H1 (cell line): ENCODE measurements around the gene ASXL3. TPM values are rescaled to one million over a fixed set of nuclear protein-coding genes. Genes with fewer than 3 reads are reported as not detected.

Experiments used
- CTCF ChIA-PET: fragments of 300-600 bp; sonication (Branson Sonifier 250); formaldehyde crosslinking; loops from one replicate; lab custom pipeline; 2021; ENCODE audit not compliant: partially characterized antibody; lab: Charles Lee
- POLR2A ChIA-PET: fragments of 300-600 bp; sonication (Branson Sonifier 250); formaldehyde crosslinking; loops from one replicate; lab custom pipeline; 2021; ENCODE audit warnings: inconsistent platforms; ENCODE audit not compliant: partially characterized antibody; lab: Charles Lee
- DNase-seq, 2 experiments: peaks; one replicate each; pipeline versions ENCODE4 v3.0.0 to v3.0.0-alpha.2; 2010 to 2022; ENCODE audit warnings: low spot score in 2 of 2, low read depth in 1 of 2, mixed read lengths in 1 of 2
- FAIRE-seq: peaks from 2 replicates; lab custom pipeline; 2011; peaks lifted over from hg19 to GRCh38; lab: Jason Lieb, UNC
- H2AFZ ChIP-seq: 2 replicates; pipeline ENCODE4 v1.8.1; 2012; ENCODE audit warnings: low read length, inconsistent platforms
- H2AK5ac ChIP-seq: 2 replicates; pipeline ENCODE4 v1.6.1; 2013; ENCODE audit warnings: low read depth, low read length
- H2BK120ac ChIP-seq: replicated peaks from 2 replicates; pipeline ENCODE3; 2013; ENCODE audit warnings: low read depth, low read length, inconsistent platforms
- H2BK12ac ChIP-seq: 2 replicates; pipeline ENCODE4 v1.6.1; 2013; ENCODE audit warnings: low read depth, low read length
- H2BK15ac ChIP-seq: 2 replicates; pipeline ENCODE4 v1.6.1; 2013; ENCODE audit warnings: low read length
- H2BK20ac ChIP-seq: 2 replicates; pipeline ENCODE4 v1.6.1; 2013; ENCODE audit warnings: low read length
- H2BK5ac ChIP-seq: 2 replicates; pipeline ENCODE4 v1.6.1; 2013; ENCODE audit warnings: low read depth, low read length
- H3K14ac ChIP-seq: 2 replicates; pipeline ENCODE4 v1.6.1; 2013; ENCODE audit warnings: inconsistent platforms; ENCODE audit not compliant: insufficient read length
- H3K18ac ChIP-seq: 2 replicates; pipeline ENCODE4 v1.6.1; 2013; ENCODE audit warnings: low read length; ENCODE audit errors: extremely low read depth
- H3K23ac ChIP-seq: 2 replicates; pipeline ENCODE4 v1.6.1; 2013; ENCODE audit warnings: inconsistent platforms; ENCODE audit not compliant: insufficient read length
- H3K23me2 ChIP-seq: 2 replicates; pipeline ENCODE4 v1.6.1; 2013; ENCODE audit warnings: low read depth, low read length
- H3K27ac ChIP-seq: 2 replicates; pipeline ENCODE4 v1.6.1; 2011; ENCODE audit warnings: low read depth, low read length, inconsistent platforms
- H3K27me3 ChIP-seq, 4 experiments: replicated peaks in 1 of 4; 1 replicate in 1 of 4; 2 replicates in 3 of 4; pipeline versions ENCODE4 v1.6.1 to v1.8.1; 2011 to 2013; ENCODE audit warnings: low read length in 3 of 4, mild to moderate bottlenecking in 3 of 4, inconsistent platforms in 2 of 4, mixed read lengths in 2 of 4, moderate library complexity in 1 of 4; ENCODE audit not compliant: control insufficient read depth in 3 of 4, insufficient read depth in 3 of 4; ENCODE audit errors: extremely low read depth in 1 of 4
- H3K36me3 ChIP-seq, 4 experiments: 2 replicates each; pipeline versions ENCODE4 v1.6.1 to v1.8.1; 2011 to 2013; ENCODE audit warnings: mild to moderate bottlenecking in 4 of 4, low read length in 3 of 4, moderate library complexity in 2 of 4, control low read depth in 1 of 4, inconsistent platforms in 1 of 4; ENCODE audit not compliant: insufficient read depth in 4 of 4, control insufficient read depth in 2 of 4
- H3K4ac ChIP-seq: replicated peaks from 2 replicates; pipeline ENCODE3; 2013; ENCODE audit warnings: low read length, low read depth, mixed read lengths, inconsistent platforms; ENCODE audit not compliant: insufficient read length
- H3K4me1 ChIP-seq, 4 experiments: replicated peaks in 1 of 4; 1 replicate in 1 of 4; 2 replicates in 3 of 4; pipeline versions ENCODE4 v1.6.1 to v1.8.1; 2011 to 2013; ENCODE audit warnings: low read length in 3 of 4, inconsistent platforms in 2 of 4, mixed read lengths in 1 of 4; ENCODE audit not compliant: insufficient read depth in 4 of 4, control insufficient read depth in 3 of 4
- H3K4me2 ChIP-seq, 2 experiments: 2 replicates each; pipeline versions ENCODE4 v1.6.1 to v1.8.1; 2011 to 2013; ENCODE audit warnings: low read depth in 2 of 2, low read length in 2 of 2, control low read depth in 1 of 2, inconsistent platforms in 1 of 2, mild to moderate bottlenecking in 1 of 2; ENCODE audit not compliant: insufficient read depth in 1 of 2
- H3K4me3 ChIP-seq, 4 experiments: fragments of 200-600, 300-600 bp in 1 of 4; sonication (generic), shearing (Covaris generic), sonication (Bioruptor Twin) in 1 of 4; 2 replicates each; pipeline versions ENCODE4 v1.5.1 to v1.8.1; 2011 to 2016; ENCODE audit warnings: low read length in 4 of 4, low read depth in 3 of 4, control low read depth in 2 of 4, inconsistent platforms in 2 of 4, mild to moderate bottlenecking in 2 of 4, mixed read lengths in 1 of 4, moderate library complexity in 1 of 4; ENCODE audit not compliant: insufficient read depth in 2 of 4; ENCODE audit errors: extremely low read depth in 1 of 4
- H3K56ac ChIP-seq: replicated peaks from 2 replicates; pipeline ENCODE3; 2013; ENCODE audit warnings: low read depth, mild to moderate bottlenecking, mixed read lengths, low read length, inconsistent platforms; ENCODE audit not compliant: insufficient read length
- H3K79me1 ChIP-seq: 2 replicates; pipeline ENCODE4 v1.6.1; 2013; ENCODE audit warnings: low read depth, low read length, control low read depth
- H3K79me2 ChIP-seq, 2 experiments: 2 replicates each; pipeline versions ENCODE4 v1.6.1 to v1.8.1; 2012 to 2013; ENCODE audit warnings: low read length in 2 of 2, mild to moderate bottlenecking in 2 of 2, inconsistent platforms in 1 of 2; ENCODE audit not compliant: insufficient read depth in 2 of 2, control insufficient read depth in 1 of 2
- H3K9ac ChIP-seq, 4 experiments: replicated peaks in 1 of 4; 1 replicate in 1 of 4; 2 replicates in 3 of 4; pipeline versions ENCODE4 v1.6.1 to v1.8.1; 2011 to 2013; ENCODE audit warnings: low read depth in 3 of 4, low read length in 3 of 4, control low read depth in 2 of 4, mild to moderate bottlenecking in 2 of 4, moderate library complexity in 2 of 4, inconsistent platforms in 1 of 4; ENCODE audit errors: extremely low read depth in 1 of 4
- H3K9me3 ChIP-seq, 2 experiments: 2 replicates each; pipeline versions ENCODE4 v1.6.1 to v1.8.1; 2012 to 2013; ENCODE audit warnings: mild to moderate bottlenecking in 2 of 2, moderate library complexity in 2 of 2, control low read depth in 1 of 2, inconsistent platforms in 1 of 2, low read depth in 1 of 2, low read length in 1 of 2, mixed read lengths in 1 of 2; ENCODE audit not compliant: insufficient read depth in 2 of 2
- H4K20me1 ChIP-seq, 2 experiments: replicated peaks in 1 of 2; 2 replicates each; pipeline versions ENCODE3 to v1.8.1; 2011 to 2013; ENCODE audit warnings: inconsistent platforms in 2 of 2, low read length in 2 of 2, mild to moderate bottlenecking in 1 of 2; ENCODE audit not compliant: insufficient read depth in 2 of 2, control insufficient read depth in 1 of 2
- H4K5ac ChIP-seq: 2 replicates; pipeline ENCODE4 v1.6.1; 2013; ENCODE audit warnings: low read length, low read depth, mixed read lengths, inconsistent platforms; ENCODE audit not compliant: insufficient read length
- H4K8ac ChIP-seq: 2 replicates; pipeline ENCODE4 v1.8.0; 2013; ENCODE audit warnings: mild to moderate bottlenecking, moderate library complexity, low read length, inconsistent platforms; ENCODE audit not compliant: insufficient read depth; ENCODE audit errors: extremely low read depth
- H4K91ac ChIP-seq: replicated peaks from 2 replicates; pipeline ENCODE3; 2013; ENCODE audit warnings: low read length, mixed read lengths, inconsistent platforms; ENCODE audit not compliant: insufficient read length
- CBX8 ChIP-seq: fragments of 300-800, 300-1000 bp; sonication (generic); IDR thresholded peaks from 2 replicates; pipeline ENCODE4 v1.7.1; 2016; ENCODE audit warnings: low read depth, low read length, borderline replicate concordance
- GTF2F1 ChIP-seq: IDR thresholded peaks from 2 replicates; pipeline ENCODE4 v1.6.1; 2012; ENCODE audit warnings: low read depth, low read length, improper control_type of control experiment, borderline replicate concordance
- KDM4A ChIP-seq: IDR thresholded peaks from one replicate; pipeline ENCODE4 v1.7.1; 2012; ENCODE audit warnings: low read depth, mild to moderate bottlenecking, moderate library complexity, low read length, inconsistent platforms; ENCODE audit not compliant: severe bottlenecking
- RBBP5 ChIP-seq: IDR thresholded peaks from 2 replicates; pipeline ENCODE4 v1.7.1; 2012; ENCODE audit warnings: low read depth, mild to moderate bottlenecking, inconsistent platforms, low read length, moderate library complexity, borderline replicate concordance
- SIRT6 ChIP-seq: IDR thresholded peaks from one replicate; pipeline ENCODE4 v1.7.1; 2012; ENCODE audit warnings: low read length, inconsistent platforms
- SP1 ChIP-seq: IDR thresholded peaks from 2 replicates; pipeline ENCODE4 v1.6.1; 2011; ENCODE audit warnings: low read depth, low read length
- TEAD4 ChIP-seq: IDR thresholded peaks from 2 replicates; pipeline ENCODE4 v1.6.1; 2012; ENCODE audit warnings: low read depth, low read length, inconsistent platforms, mixed read lengths
- WGBS, 2 experiments: shearing (Covaris generic) in 1 of 2; methylation state at CpG; one replicate each; pipeline versions ENCODE4 v1.1.6 to v1.1.7; 2013 to 2015; ENCODE audit warnings: low lambda C conversion rate in 2 of 2, mixed read lengths in 2 of 2, inconsistent platforms in 1 of 2, low coverage in 1 of 2, missing lambda C conversion rate in 1 of 2; ENCODE audit not compliant: insufficient replicate concordance in 2 of 2, insufficient coverage in 1 of 2, insufficient read length in 1 of 2; ENCODE audit errors: extremely low coverage in 1 of 2, missing lambda C conversion rate in 1 of 2; 5-methylcytosine and 5-hydroxymethylcytosine counted together
- polyA plus RNA-seq, 7 experiments: library from polyadenylated mRNA; depleted of rRNA in 3 of 7; stranded (reverse) in 5 of 7; unstranded in 2 of 7; fragments of >200 nt in 5 of 7; fragments of 200-250 nt in 2 of 7; gene quantifications; 1 replicate in 5 of 7; 2 replicates in 1 of 7; 4 replicates in 1 of 7; pipeline versions ENCODE4 v1.2.1 to v1.2.3, GENCODE V29; 2011 to 2013; ENCODE audit warnings: missing spikeins in 2 of 7, mixed read lengths in 2 of 7
- total RNA-seq: library from RNA; stranded (reverse); fragmentation: NEBNext Ultra II Directional; extraction: Animal tissue kit (Norgen Biotek cat#: 25700); gene quantifications from 2 replicates; pipeline ENCODE4 v1.2.1, GENCODE V29; 2021

Gene ASXL3
- total and polyA plus RNA-seq, 2 of the 8 experiments (the other 6 are each of a cell fraction or from before 2014, with no cell fraction given): 0.08 to 1.3 TPM

DNA sequence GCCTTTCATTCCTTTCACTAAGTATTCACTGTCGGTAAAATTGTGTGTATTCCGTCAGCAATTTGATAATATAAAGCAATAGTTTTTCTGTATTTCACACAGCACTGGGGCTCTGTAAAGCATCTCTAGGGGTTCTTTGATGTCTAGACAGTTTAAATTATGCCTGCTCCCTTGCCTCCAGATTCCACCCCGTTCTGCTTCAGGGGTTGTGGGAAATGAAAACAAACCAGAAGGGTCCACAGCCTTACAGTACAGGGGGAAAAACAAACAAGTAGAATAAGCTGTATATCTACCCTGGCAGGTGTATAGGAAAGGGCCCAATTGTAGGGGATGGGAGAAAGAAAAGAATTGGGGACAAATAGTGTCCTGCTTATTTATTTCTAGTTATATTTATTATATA lies 63.1 kb downstream of the ASXL3 start:
- no peak for FAIRE-seq
- Histone ChIP-seq H4K91ac (no peak overlapping the region), H2AFZ (no peak overlapping the region), H3K27ac (no peak overlapping the region), H2BK120ac (no peak overlapping the region), H3K14ac (no peak overlapping the region), H3K9ac (no peak overlapping the region), H2BK20ac (no peak overlapping the region), H3K23me2 (no peaks in the 10 kb centered on the region), H4K20me1 (no peaks in the 10 kb centered on the region), H3K79me1 (no peaks in the 10 kb centered on the region), H3K4me2 (no peak overlapping the region), H2BK15ac (no peak overlapping the region), H3K56ac (no peak overlapping the region), H3K4me3 (no peak overlapping the region), H2BK12ac (no peak overlapping the region), H3K4me1 (peaks cover 0 to 3% (median 0%) of the 10 kb centered on the region in 4 experiments; a peak in 3 of 7 replicates), H3K36me3 (no peaks in the 10 kb centered on the region), H3K18ac (no peak overlapping the region), H4K5ac (no peak overlapping the region), H3K79me2 (no peaks in the 10 kb centered on the region), H2BK5ac (no peak overlapping the region), H3K4ac (no peak overlapping the region), H3K9me3 (no peaks in the 10 kb centered on the region), H3K23ac (no peak overlapping the region), H2AK5ac (no peak overlapping the region), H4K8ac (no peak overlapping the region), H3K27me3 (no peaks in the 10 kb centered on the region)
- CTCF ChIA-PET: no interaction called here
- POLR2A ChIA-PET: no interaction called here
- no peak for DNase-seq
- WGBS, 2 experiments: 87% methylated on average over 3 of the region's 3 CpGs; no CpG with 5 or more reads in 1 of the 2 experiments
- TF ChIP-seq TEAD4: no peak
- TF ChIP-seq RBBP5: no peak
- no peak for TF ChIP-seq SIRT6
- no peak for TF ChIP-seq GTF2F1
- no peak for TF ChIP-seq CBX8
- no peak for TF ChIP-seq SP1
- no peak for TF ChIP-seq KDM4A
- TF ChIP-seq, all 59 proteins: peak for 0
